ENCODE measurements around the gene PEF1. TPM values are rescaled to one million over a fixed set of nuclear protein-coding genes. Genes with fewer than 3 reads are reported as not detected.
A peak's percentile ranks its signal among the peaks of the same experiment; 100 is the strongest.

PEF1 gene
- total and polyA plus RNA-seq, 7 donors: 52.9 to 87.4 (median 66.4) TPM

- no peak for DNase-seq
- 84% methylated on average over 16 of the region's 16 CpGs for WGBS, 2 donors
- peaks cover 0 to 95% (median 91%) of the 10 kb centered on the region in 4 donors for H3K4me1 ChIP-seq
- H3K4me3 ChIP-seq: no peak overlapping the region
- TF ChIP-seq, protein P1, sequence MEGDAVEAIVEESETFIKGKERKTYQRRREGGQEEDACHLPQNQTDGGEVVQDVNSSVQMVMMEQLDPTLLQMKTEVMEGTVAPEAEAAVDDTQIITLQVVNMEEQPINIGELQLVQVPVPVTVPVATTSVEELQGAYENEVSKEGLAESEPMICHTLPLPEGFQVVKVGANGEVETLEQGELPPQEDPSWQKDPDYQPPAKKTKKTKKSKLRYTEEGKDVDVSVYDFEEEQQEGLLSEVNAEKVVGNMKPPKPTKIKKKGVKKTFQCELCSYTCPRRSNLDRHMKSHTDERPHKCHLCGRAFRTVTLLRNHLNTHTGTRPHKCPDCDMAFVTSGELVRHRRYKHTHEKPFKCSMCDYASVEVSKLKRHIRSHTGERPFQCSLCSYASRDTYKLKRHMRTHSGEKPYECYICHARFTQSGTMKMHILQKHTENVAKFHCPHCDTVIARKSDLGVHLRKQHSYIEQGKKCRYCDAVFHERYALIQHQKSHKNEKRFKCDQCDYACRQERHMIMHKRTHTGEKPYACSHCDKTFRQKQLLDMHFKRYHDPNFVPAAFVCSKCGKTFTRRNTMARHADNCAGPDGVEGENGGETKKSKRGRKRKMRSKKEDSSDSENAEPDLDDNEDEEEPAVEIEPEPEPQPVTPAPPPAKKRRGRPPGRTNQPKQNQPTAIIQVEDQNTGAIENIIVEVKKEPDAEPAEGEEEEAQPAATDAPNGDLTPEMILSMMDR (IDR thresholded peaks at IDR 0.05): no peak
- TF ChIP-seq EP300 (IDR thresholded peaks at IDR 0.05) (no peak), POLR2A (IDR thresholded peaks at IDR 0.05) (no peak), POLR2AphosphoS5 (IDR thresholded peaks at IDR 0.05) (no peak)
- H3K36me3 ChIP-seq: peaks cover 0 to 25% (median 12%) of the 10 kb centered on the region in 4 donors
- no peaks in the 10 kb centered on the region for H3K27me3 ChIP-seq
- H3K9me3 ChIP-seq: no peaks in the 10 kb centered on the region
- intact Hi-C loops (cut with DNase I): loop anchor here (5.0 kb wide), 1 partner anchor 119 kb away; the partner anchor contains the start of gene COL16A1
- H3K27ac ChIP-seq: peak overlapping the region; percentile 94 to 98 (median 96)
Observed at GRCh38 chr1:31583082-31583994, 61.3 kb downstream of the PEF1 start.

DNA sequence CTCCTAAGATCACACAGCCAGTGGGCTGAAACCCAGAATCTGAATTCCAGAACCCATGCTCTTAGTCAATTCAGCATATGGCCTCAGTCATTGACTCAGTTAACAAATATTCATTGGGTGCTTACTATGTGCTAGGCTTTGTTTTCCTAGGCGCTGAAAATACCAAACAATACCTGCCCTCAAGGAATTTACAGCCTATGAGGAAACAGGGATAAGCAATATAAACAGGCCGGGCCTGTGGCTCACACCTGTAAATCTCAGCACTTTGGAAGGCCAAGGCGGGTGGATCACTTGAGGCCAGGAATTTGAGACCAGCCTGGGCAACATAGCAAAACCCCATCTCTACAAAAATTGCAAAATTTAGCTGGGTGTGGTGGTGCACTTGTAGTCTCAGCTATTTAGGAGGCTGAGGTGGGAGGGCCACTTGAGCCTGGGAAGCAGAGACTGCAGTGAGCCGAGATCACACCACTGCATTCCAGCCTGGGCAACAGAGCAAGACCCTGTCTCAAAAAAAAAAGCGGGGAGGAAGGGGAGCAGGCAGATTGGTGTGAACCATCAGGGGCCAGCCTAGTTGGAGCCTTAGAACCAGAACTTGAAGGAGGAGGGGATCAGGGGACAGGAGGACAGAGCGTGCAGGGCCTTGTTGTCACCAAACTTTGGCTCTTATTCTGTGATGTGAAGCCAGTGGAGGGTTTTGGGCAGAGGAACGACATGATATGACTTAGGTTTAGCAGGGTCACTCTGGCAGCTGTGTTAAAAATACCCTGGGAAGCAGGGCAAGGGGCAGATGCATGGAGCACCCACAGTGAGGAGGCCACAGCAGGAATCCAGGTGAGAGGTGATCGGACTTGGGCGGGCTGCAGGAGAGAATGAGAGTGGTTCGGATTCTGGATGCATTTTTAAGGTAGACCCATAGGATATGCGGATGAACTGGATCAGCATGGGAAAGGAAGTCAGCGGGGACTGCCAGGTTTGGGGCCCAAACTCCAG, 62.6 kb downstream of the PEF1 start:
- no peaks in the 10 kb centered on the region for H3K27me3 ChIP-seq
- DNase-seq: no peak
- intact Hi-C loops (cut with DNase I): loop anchor here (5.0 kb wide), 1 partner anchor 120 kb away; the partner anchor contains the start of gene COL16A1
- peaks cover 0 to 25% (median 12%) of the 10 kb centered on the region in 4 donors for H3K36me3 ChIP-seq
- H3K27ac ChIP-seq: peak overlapping the region; percentile 94 to 98 (median 96)
- no peak overlapping the region for H3K4me3 ChIP-seq
- peaks cover 0 to 88% (median 79%) of the 10 kb centered on the region in 4 donors for H3K4me1 ChIP-seq
- H3K9me3 ChIP-seq: no peaks in the 10 kb centered on the region
- WGBS, 2 donors: 59 to 81% methylated on average over 12 of the region's 12 CpGs
- no peak for TF ChIP-seq POLR2A (IDR thresholded peaks at IDR 0.05)
- TF ChIP-seq EP300 (IDR thresholded peaks at IDR 0.05): no peak
- TF ChIP-seq, protein P1 (IDR thresholded peaks at IDR 0.05): no peak

- no peak for TF ChIP-seq POLR2A (IDR thresholded peaks at IDR 0.05)
- TF ChIP-seq, protein P1 (IDR thresholded peaks at IDR 0.05): no peak
- no peak for TF ChIP-seq EP300 (IDR thresholded peaks at IDR 0.05)
- no peak for TF ChIP-seq POLR2AphosphoS5 (IDR thresholded peaks at IDR 0.05)
- Histone ChIP-seq H3K9me3 (no peaks in the 10 kb centered on the region), H3K36me3 (peaks cover 0 to 25% (median 10%) of the 10 kb centered on the region in 4 donors), H3K27me3 (no peaks in the 10 kb centered on the region), H3K4me3 (peak overlapping the region in 2 of 4 donors; percentile 42 to 67), H3K27ac (peak overlapping the region; percentile 94 to 98 (median 96)), H3K4me1 (peaks cover 0 to 79% (median 74%) of the 10 kb centered on the region in 4 donors)
- 73 to 82% methylated on average over 15 of the region's 15 CpGs for WGBS, 2 donors
- intact Hi-C loops (cut with DNase I): loop anchor here (5.0 kb wide), 1 partner anchor 121 kb away; the partner anchor contains the start of gene COL16A1
- peak; percentile 65 for DNase-seq
Observed at GRCh38 chr1:31580891-31581603, 63.6 kb downstream of the PEF1 start.

DNA sequence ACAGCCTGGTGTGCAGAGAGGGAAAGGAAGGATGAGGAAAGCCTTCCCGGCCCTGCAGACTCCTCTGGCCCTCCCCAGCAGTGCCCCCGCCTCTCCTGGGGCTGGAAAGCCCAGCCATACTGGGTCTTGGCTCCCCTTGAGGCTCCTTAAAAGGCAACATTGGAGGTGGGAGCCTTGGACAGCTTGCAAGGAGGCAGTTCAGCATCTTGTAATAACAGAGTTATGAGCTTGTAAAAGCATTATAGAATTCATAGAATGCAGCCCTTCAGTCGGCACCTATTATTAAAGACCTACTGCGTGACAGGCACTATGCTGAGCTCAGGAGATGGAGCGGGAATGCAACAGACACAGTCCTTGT, 64.2 kb downstream of the PEF1 start:
- TF ChIP-seq POLR2AphosphoS5 (IDR thresholded peaks at IDR 0.05): peak; percentile 38 to 71 (median 67)
- TF ChIP-seq EP300 (IDR thresholded peaks at IDR 0.05): peak in 2 of 4 donors; percentile 65 to 88
- no peak for TF ChIP-seq POLR2A (IDR thresholded peaks at IDR 0.05)
- TF ChIP-seq, protein P1 (IDR thresholded peaks at IDR 0.05): no peak
- Histone ChIP-seq H3K4me1 (peaks cover 0 to 79% (median 76%) of the 10 kb centered on the region in 4 donors), H3K4me3 (peak overlapping the region in 3 of 4 donors; percentile 26 to 67 (median 42)), H3K27ac (peak overlapping the region; percentile 94 to 98 (median 96)), H3K36me3 (peaks cover 0 to 22% (median 9%) of the 10 kb centered on the region in 4 donors), H3K9me3 (no peaks in the 10 kb centered on the region), H3K27me3 (no peaks in the 10 kb centered on the region)
- intact Hi-C loops (cut with DNase I): loop anchor here (5.0 kb wide), 1 partner anchor 122 kb away; the partner anchor contains the start of gene COL16A1
- peak; percentile 93 for DNase-seq
- 63 to 71% methylated on average over 5 of the region's 5 CpGs for WGBS, 2 donors
